ENCODE results near the gene PDIA2. TPM values are rescaled to one million over a fixed set of nuclear protein-coding genes. Genes with fewer than 3 reads are reported as not detected.

Gene PDIA2
- total RNA-seq, 1 donor from 2014 or later, result not detected

- ChIA-PET POLR2A (no interaction called here), CTCF (no interaction called here)
- Mint-ChIP-seq H3K36me3 (ENCODE audit: low read depth) (peaks cover 33% of the 10 kb centered on the region), H3K27ac (no peak overlapping the region), H3K9me3 (no peaks in the 10 kb centered on the region), H3K27me3 (no peaks in the 10 kb centered on the region), H3K4me1 (no peaks in the 10 kb centered on the region), H3K4me3 (no peak overlapping the region)
- intact Hi-C loops (cut with micrococcal nuclease), result no loop called here
- DNase-seq (no peak), ATAC-seq (ENCODE audit: low read depth) (no peak)
- TF ChIP-seq CTCF (IDR thresholded peaks at IDR 0.05), result no peak
Observed at GRCh38 chr16:296276-296675, 13.3 kb downstream of the PDIA2 start.

GRCh38 chr16:296806-297510, 14.0 kb downstream of the PDIA2 start:
- Mint-ChIP-seq H3K4me1 (no peaks in the 10 kb centered on the region), H3K4me3 (no peak overlapping the region), H3K9me3 (no peaks in the 10 kb centered on the region), H3K36me3 (ENCODE audit: low read depth) (peaks cover 32% of the 10 kb centered on the region), H3K27ac (no peak overlapping the region), H3K27me3 (no peaks in the 10 kb centered on the region)
- ATAC-seq (ENCODE audit: low read depth) (no peak), DNase-seq (no peak)
- TF ChIP-seq CTCF (IDR thresholded peaks at IDR 0.05), result no peak
- ChIA-PET POLR2A (no interaction called here), CTCF (no interaction called here)
- intact Hi-C loops (cut with micrococcal nuclease), result no loop called here

- DNase-seq, result no peak
- no peak for ATAC-seq (ENCODE audit: low read depth)
- TF ChIP-seq CTCF (IDR thresholded peaks at IDR 0.05), result no peak
- H3K4me1 Mint-ChIP-seq, result no peaks in the 10 kb centered on the region
- H3K4me3 Mint-ChIP-seq, result no peak overlapping the region
- ChIA-PET POLR2A (no interaction called here), CTCF (no interaction called here)
- intact Hi-C loops (cut with micrococcal nuclease), result no loop called here
- H3K27me3 Mint-ChIP-seq, result no peaks in the 10 kb centered on the region
- H3K36me3 Mint-ChIP-seq (ENCODE audit: low read depth), result peaks cover 33% of the 10 kb centered on the region
- H3K9me3 Mint-ChIP-seq, result no peaks in the 10 kb centered on the region
- no peak overlapping the region for H3K27ac Mint-ChIP-seq
Observed at GRCh38 chr16:297832-298231, 14.9 kb downstream of the PDIA2 start.

GRCh38 chr16:301235-301634, 18.3 kb downstream of the PDIA2 start:
- no peak for DNase-seq
- no peaks in the 10 kb centered on the region for H3K4me1 Mint-ChIP-seq
- H3K27ac Mint-ChIP-seq, result no peak overlapping the region
- H3K27me3 Mint-ChIP-seq, result no peaks in the 10 kb centered on the region
- H3K36me3 Mint-ChIP-seq (ENCODE audit: low read depth), result peaks cover 41% of the 10 kb centered on the region
- intact Hi-C loops (cut with micrococcal nuclease), result no loop called here
- H3K4me3 Mint-ChIP-seq, result no peak overlapping the region
- no peak for ATAC-seq (ENCODE audit: low read depth)
- TF ChIP-seq CTCF (IDR thresholded peaks at IDR 0.05), result no peak
- POLR2A ChIA-PET, result no interaction called here
- CTCF ChIA-PET, result no interaction called here
- H3K9me3 Mint-ChIP-seq, result no peaks in the 10 kb centered on the region

GRCh38 chr16:301950-302349, 19.0 kb downstream of the PDIA2 start:
- DNase-seq (no peak), ATAC-seq (ENCODE audit: low read depth) (no peak)
- Mint-ChIP-seq H3K4me1 (no peaks in the 10 kb centered on the region), H3K27ac (no peak overlapping the region), H3K9me3 (no peaks in the 10 kb centered on the region), H3K36me3 (ENCODE audit: low read depth) (peaks cover 45% of the 10 kb centered on the region), H3K27me3 (no peaks in the 10 kb centered on the region), H3K4me3 (no peak overlapping the region)
- TF ChIP-seq CTCF (IDR thresholded peaks at IDR 0.05), result no peak
- intact Hi-C loops (cut with micrococcal nuclease), result no loop called here
- ChIA-PET POLR2A (no interaction called here), CTCF (no interaction called here)

Data from activated B cell treated with CpG ODN at 0.5 μM for 24 hours (primary cell).